ENCODE results near the gene STUM. TPM values are rescaled to one million over a fixed set of nuclear protein-coding genes. Genes with fewer than 3 reads are reported as not detected.

Gene STUM
- total RNA-seq, 2 experiments from 2014 or later = not detected

- Mint-ChIP-seq H3K4me1 (ENCODE audit: low read depth) (no peaks in the 10 kb centered on the region), H3K4me3 (no peak overlapping the region), H3K27ac (no peak overlapping the region), H3K36me3 (ENCODE audit: low read depth) (no peaks in the 10 kb centered on the region), H3K9me3 (no peaks in the 10 kb centered on the region), H3K27me3 (no peaks in the 10 kb centered on the region)
- TF ChIP-seq CTCF (IDR thresholded peaks at IDR 0.05) = no peak
- DNase-seq (no peak), ATAC-seq (ENCODE audit: poor library complexity) (no peak)
- Histone ChIP-seq H3K9me3 (ENCODE audit: control insufficient read depth in 1 of 2, insufficient read depth in 1 of 2, low read length in 2 of 2) (no peaks in the 10 kb centered on the region), H3K27me3 (ENCODE audit: control insufficient read depth in 1 of 2, insufficient read depth in 2 of 2, low read length in 2 of 2) (no peaks in the 10 kb centered on the region), H3K36me3 (ENCODE audit: insufficient read depth, low read length) (no peaks in the 10 kb centered on the region), H3K4me1 (ENCODE audit: insufficient read depth, low read length) (no peaks in the 10 kb centered on the region), H3K4me3 (ENCODE audit: low read length) (no peak overlapping the region), H3K27ac (ENCODE audit: low read depth in 1 of 2, low read length in 2 of 2) (no peak overlapping the region)
- ChIA-PET POLR2A (no interaction called here), CTCF (no interaction called here)
- intact Hi-C loops (cut with DNase I, micrococcal nuclease) = no loop called here
Observed at GRCh38 chr1:226574591-226575435, 26.2 kb downstream of the STUM start.

GRCh38 chr1:226575436-226575720 is 26.8 kb downstream of the STUM start:
- Histone ChIP-seq H3K27ac (ENCODE audit: low read depth in 1 of 2, low read length in 2 of 2) (no peak overlapping the region), H3K9me3 (ENCODE audit: control insufficient read depth in 1 of 2, insufficient read depth in 1 of 2, low read length in 2 of 2) (no peaks in the 10 kb centered on the region), H3K4me3 (ENCODE audit: low read length) (no peak overlapping the region), H3K36me3 (ENCODE audit: insufficient read depth, low read length) (no peaks in the 10 kb centered on the region), H3K4me1 (ENCODE audit: insufficient read depth, low read length) (no peaks in the 10 kb centered on the region), H3K27me3 (ENCODE audit: control insufficient read depth in 1 of 2, insufficient read depth in 2 of 2, low read length in 2 of 2) (no peaks in the 10 kb centered on the region)
- intact Hi-C loops (cut with DNase I, micrococcal nuclease) = no loop called here
- no peak for TF ChIP-seq CTCF (IDR thresholded peaks at IDR 0.05)
- no peak for DNase-seq
- Mint-ChIP-seq H3K36me3 (ENCODE audit: low read depth) (no peaks in the 10 kb centered on the region), H3K9me3 (no peaks in the 10 kb centered on the region), H3K27ac (no peak overlapping the region), H3K4me1 (ENCODE audit: low read depth) (no peaks in the 10 kb centered on the region), H3K4me3 (no peak overlapping the region), H3K27me3 (no peaks in the 10 kb centered on the region)
- POLR2A ChIA-PET = no interaction called here
- ATAC-seq (ENCODE audit: poor library complexity) = no peak
- CTCF ChIA-PET = no interaction called here

- CTCF ChIA-PET = no interaction called here
- no peaks in the 10 kb centered on the region for H3K36me3 ChIP-seq (ENCODE audit: insufficient read depth, low read length)
- no peaks in the 10 kb centered on the region for H3K4me1 ChIP-seq (ENCODE audit: insufficient read depth, low read length)
- H3K4me3 ChIP-seq (ENCODE audit: low read length) = no peak overlapping the region
- no peaks in the 10 kb centered on the region for H3K36me3 Mint-ChIP-seq (ENCODE audit: low read depth)
- POLR2A ChIA-PET = no interaction called here
- no peak overlapping the region for H3K27ac ChIP-seq (ENCODE audit: low read depth in 1 of 2, low read length in 2 of 2)
- ATAC-seq (ENCODE audit: poor library complexity) (no peak), DNase-seq (no peak)
- H3K27me3 Mint-ChIP-seq = no peaks in the 10 kb centered on the region
- intact Hi-C loops (cut with DNase I, micrococcal nuclease) = no loop called here
- H3K27me3 ChIP-seq (ENCODE audit: control insufficient read depth in 1 of 2, insufficient read depth in 2 of 2, low read length in 2 of 2) = no peaks in the 10 kb centered on the region
- H3K9me3 Mint-ChIP-seq = no peaks in the 10 kb centered on the region
- H3K9me3 ChIP-seq (ENCODE audit: control insufficient read depth in 1 of 2, insufficient read depth in 1 of 2, low read length in 2 of 2) = no peaks in the 10 kb centered on the region
- no peak overlapping the region for H3K27ac Mint-ChIP-seq
- H3K4me1 Mint-ChIP-seq (ENCODE audit: low read depth) = no peaks in the 10 kb centered on the region
- H3K4me3 Mint-ChIP-seq = no peak overlapping the region
- TF ChIP-seq CTCF (IDR thresholded peaks at IDR 0.05) = no peak
Observed at GRCh38 chr1:226575739-226576378, 27.3 kb downstream of the STUM start.

All from CD4-positive, alpha-beta T cell (primary cell).